ENCODE results near the gene FAM199X.

Gene FAM199X

DNA sequence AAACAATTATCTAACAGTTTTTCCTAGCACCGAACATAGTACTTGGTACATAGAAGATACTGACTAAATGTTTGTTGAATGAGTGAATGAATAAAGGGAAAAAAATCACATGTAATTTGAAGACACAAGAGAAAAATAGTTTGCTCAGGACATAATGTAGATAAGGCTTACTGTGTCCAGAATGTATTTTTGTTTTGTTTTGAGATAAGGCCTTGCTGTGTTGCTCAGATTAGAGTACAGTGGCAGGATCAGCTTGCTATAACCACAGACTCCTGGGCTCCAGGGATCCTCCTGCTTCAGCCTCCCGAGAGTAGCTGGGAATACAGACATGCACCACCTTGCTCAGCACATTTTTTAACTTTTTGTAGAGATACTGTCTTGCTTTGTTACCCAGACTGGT, 6.5 kb downstream of the FAM199X start:
- TF ChIP-seq, protein P1, sequence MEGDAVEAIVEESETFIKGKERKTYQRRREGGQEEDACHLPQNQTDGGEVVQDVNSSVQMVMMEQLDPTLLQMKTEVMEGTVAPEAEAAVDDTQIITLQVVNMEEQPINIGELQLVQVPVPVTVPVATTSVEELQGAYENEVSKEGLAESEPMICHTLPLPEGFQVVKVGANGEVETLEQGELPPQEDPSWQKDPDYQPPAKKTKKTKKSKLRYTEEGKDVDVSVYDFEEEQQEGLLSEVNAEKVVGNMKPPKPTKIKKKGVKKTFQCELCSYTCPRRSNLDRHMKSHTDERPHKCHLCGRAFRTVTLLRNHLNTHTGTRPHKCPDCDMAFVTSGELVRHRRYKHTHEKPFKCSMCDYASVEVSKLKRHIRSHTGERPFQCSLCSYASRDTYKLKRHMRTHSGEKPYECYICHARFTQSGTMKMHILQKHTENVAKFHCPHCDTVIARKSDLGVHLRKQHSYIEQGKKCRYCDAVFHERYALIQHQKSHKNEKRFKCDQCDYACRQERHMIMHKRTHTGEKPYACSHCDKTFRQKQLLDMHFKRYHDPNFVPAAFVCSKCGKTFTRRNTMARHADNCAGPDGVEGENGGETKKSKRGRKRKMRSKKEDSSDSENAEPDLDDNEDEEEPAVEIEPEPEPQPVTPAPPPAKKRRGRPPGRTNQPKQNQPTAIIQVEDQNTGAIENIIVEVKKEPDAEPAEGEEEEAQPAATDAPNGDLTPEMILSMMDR (IDR thresholded peaks at IDR 0.05; ENCODE audit: low read depth, low read length): no peak
- DNase-seq: no peak
- Histone ChIP-seq H3K4me1 (no peaks in the 10 kb centered on the region), H3K9me3 (no peaks in the 10 kb centered on the region), H3K4me3 (ENCODE audit: low read depth, low read length) (no peak overlapping the region), H3K27me3 (no peaks in the 10 kb centered on the region), H3K36me3 (no peaks in the 10 kb centered on the region)

DNA sequence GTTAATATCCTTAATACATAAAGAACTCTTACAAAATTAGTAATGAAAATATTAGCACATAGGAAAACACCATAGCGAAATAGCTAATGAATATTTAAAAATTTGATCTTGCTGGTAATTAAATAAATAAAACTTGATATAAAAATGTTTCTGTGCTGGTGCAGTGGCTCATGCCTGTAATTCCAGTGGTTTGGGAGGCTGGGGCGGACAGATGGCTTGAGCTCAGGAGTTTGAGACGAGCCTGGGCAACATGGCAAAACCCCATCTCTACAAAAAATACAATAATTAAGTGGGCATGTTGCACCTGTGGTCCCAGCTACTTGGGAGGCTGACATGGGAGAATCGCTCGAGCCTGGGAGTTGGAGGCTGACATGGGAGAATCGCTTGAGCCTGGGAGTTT, 7.6 kb downstream of the FAM199X start:
- Histone ChIP-seq H3K36me3 (no peaks in the 10 kb centered on the region), H3K4me3 (ENCODE audit: low read depth, low read length) (no peak overlapping the region), H3K9me3 (no peaks in the 10 kb centered on the region), H3K4me1 (no peaks in the 10 kb centered on the region), H3K27me3 (no peaks in the 10 kb centered on the region)
- TF ChIP-seq, protein P1 (IDR thresholded peaks at IDR 0.05; ENCODE audit: low read depth, low read length): no peak
- DNase-seq: no peak

DNA sequence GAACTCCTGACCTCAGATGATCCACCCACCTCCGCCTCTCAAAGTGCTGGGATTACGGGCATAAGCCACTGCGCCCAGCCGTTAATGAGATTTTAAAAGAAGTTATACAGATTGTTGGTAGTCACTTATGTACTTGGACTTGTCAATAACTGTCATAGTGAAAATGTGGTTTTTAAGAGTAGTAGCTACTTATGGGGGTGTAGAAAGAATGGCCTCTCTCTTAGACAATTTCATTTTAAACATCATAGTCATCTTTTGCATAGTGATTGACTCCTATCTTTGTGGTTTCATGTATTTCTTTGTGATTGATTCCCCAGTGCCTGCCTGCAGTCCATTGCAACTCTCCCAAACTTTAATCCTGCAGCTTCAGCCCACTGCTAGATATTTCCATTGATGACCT, 17.4 kb downstream of the FAM199X start:
- Histone ChIP-seq H3K4me3 (ENCODE audit: low read depth, low read length) (no peak overlapping the region), H3K36me3 (no peaks in the 10 kb centered on the region), H3K27me3 (no peaks in the 10 kb centered on the region), H3K4me1 (no peaks in the 10 kb centered on the region), H3K9me3 (no peaks in the 10 kb centered on the region)
- TF ChIP-seq, protein P1 (IDR thresholded peaks at IDR 0.05; ENCODE audit: low read depth, low read length): no peak
- no peak for DNase-seq

DNA sequence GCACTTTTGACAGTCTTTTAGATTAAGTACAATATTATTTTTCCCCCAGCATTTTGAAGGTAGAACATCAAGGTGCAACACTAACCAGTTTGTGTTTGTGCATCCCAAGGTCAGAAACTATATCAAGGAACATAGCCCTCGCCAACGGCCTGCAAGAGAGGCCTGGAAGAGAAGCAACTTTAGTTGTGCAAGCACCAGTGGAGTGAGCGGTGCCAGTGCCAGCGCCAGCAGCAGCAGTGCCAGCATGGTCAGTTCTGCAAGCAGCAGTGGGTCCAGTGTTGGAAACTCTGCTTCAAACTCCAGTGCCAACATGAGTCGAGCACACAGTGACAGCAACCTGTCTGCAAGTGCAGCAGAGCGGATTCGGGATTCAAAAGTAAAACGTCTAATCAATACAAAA, 21.7 kb downstream of the FAM199X start:
- no peaks in the 10 kb centered on the region for H3K4me1 ChIP-seq
- DNase-seq: no peak
- H3K36me3 ChIP-seq: no peaks in the 10 kb centered on the region
- TF ChIP-seq, protein P1 (IDR thresholded peaks at IDR 0.05; ENCODE audit: low read depth, low read length): no peak
- no peaks in the 10 kb centered on the region for H3K9me3 ChIP-seq
- no peaks in the 10 kb centered on the region for H3K27me3 ChIP-seq
- H3K4me3 ChIP-seq (ENCODE audit: low read depth, low read length): no peak overlapping the region

DNA sequence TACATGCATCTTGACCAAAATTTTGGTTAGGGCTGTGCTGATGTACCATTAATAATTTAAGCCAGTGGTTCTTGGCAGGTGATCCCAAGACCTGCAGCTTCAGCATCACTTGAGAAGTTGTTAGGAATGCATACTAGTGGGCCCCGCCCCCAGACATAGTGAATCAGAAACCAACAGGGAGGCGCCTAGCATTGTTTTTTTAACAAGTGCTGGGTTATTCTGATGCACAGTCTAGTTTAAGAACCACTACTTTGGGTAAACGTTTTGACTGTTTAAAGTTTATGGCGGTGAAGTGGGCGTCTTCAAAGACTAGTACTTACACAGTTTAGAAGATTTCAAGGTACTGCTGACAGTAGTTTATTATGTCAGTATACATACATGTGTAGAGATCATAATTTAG, 23.6 kb downstream of the FAM199X start:
- no peak for DNase-seq
- no peak overlapping the region for H3K4me3 ChIP-seq (ENCODE audit: low read depth, low read length)
- TF ChIP-seq, protein P1 (IDR thresholded peaks at IDR 0.05; ENCODE audit: low read depth, low read length): no peak
- H3K9me3 ChIP-seq: no peaks in the 10 kb centered on the region
- no peaks in the 10 kb centered on the region for H3K27me3 ChIP-seq
- H3K4me1 ChIP-seq: no peaks in the 10 kb centered on the region
- no peaks in the 10 kb centered on the region for H3K36me3 ChIP-seq

DNA sequence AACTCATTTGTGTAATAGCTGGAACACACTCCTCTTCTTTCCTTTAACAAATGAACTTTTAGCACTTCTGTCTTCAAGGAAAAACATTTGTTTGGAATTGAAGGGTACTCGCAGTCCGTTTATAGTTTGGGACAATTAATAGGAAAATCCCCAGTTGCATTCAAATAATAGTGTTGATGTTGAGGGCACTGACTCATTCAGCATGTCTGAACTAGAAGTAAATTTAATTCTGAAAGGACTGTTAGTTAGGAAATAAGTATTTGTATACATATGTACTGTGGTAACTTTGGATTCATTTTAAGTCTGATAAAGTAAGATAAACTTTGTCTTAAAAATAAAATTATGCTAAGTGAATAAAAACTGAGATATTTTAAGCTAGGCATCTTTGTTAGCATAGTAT, 27.2 kb downstream of the FAM199X start:
- no peaks in the 10 kb centered on the region for H3K9me3 ChIP-seq
- no peaks in the 10 kb centered on the region for H3K4me1 ChIP-seq
- H3K36me3 ChIP-seq: no peaks in the 10 kb centered on the region
- DNase-seq: no peak
- no peak overlapping the region for H3K4me3 ChIP-seq (ENCODE audit: low read depth, low read length)
- H3K27me3 ChIP-seq: no peaks in the 10 kb centered on the region
- TF ChIP-seq, protein P1 (IDR thresholded peaks at IDR 0.05; ENCODE audit: low read depth, low read length): no peak
